DMS114 treated with DMSO at 0.1 percent for 48 hours (cell line): Measurements from ENCODE around the gene POT1.

Experiments
- DNase-seq: peaks from one replicate; lab custom pipeline; 2025; ENCODE audit not compliant: unreplicated experiment; lab: John Stamatoyannopoulos, UW

The POT1 gene

DNA sequence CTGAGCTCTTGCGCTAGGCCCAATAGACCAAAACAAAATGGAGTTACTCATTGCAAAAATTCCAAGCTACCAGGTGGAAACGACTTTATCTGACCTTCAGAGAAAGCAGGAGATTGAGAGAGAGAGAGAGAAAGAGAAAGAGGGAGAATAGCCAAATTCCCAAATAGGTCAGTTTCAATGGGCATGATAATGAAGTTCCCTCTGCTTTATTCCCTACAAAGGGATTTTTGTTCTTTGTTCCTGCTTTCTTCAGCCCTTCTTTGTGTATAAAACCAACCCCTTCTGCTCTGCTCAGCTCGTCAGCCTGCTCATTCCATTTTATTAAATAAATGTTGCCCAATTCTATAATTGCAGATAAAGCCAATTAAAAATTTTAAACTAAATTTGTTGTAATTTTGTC lies 119.0 kb downstream of the POT1 start:
- no peak for DNase-seq

DNA sequence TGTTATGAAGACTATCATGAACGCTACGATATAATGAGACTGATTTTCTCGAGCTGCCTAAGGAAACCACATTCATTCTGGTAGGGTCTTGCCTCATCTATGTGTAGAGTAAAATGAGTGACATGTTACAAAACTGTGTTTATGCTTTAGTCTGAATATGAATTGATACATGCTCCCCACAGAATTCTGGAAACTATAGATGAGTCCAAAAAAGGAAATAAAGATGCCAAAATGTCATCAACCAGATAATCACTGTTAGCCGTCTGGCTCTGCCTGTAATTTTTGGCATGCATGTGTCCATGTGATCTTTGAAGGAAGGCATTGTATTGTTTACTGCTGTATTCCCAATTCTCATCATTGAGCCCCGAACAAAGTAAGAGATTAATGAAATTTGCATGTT lies 121.4 kb downstream of the POT1 start:
- no peak for DNase-seq

DNA sequence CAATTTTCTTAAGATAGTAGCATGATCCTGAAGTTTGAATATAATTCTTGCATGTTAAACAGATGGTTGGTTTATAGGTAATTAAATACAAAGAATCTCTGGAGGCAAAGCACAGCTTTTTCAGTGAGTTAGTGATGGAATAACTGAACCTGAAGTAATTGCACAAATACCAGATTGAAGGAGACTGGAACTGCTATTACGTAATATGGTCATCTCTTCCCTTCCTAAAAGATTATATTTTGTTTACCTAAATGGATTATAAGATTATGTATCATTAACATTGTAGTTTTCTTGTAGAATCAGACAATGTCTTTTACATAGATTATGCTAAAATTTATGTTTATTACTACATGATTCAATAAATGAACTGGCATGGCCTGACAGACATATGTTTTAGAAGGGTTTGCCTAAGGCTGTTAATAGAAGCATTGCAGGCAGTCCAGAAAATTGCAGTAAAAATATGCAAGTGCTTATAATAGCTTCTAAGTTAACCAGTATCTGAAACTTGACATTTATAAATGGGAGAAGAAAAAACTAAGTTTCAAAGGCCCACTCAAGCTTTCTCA lies 128.2 kb downstream of the POT1 start:
- no peak for DNase-seq

DNA sequence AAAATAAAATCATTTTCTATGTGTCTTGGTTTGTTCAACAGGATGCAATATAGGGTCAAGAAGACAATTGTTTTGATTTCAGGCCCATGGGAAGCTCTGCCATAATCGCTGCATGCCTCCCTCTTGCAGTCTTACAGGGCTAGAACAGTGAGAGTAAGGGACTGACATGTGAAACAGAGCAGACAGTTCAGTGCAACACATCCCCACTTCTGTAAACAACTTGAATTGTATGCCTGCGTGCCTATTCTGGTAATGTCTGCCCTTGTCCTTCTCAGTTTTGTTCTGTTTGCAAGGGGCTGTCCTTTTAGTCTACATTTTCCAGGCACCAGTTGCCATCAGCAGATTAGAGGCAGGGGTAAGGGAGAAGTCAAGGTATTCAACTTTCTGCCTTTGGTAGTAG lies 129.2 kb downstream of the POT1 start:
- DNase-seq: no peak

DNA sequence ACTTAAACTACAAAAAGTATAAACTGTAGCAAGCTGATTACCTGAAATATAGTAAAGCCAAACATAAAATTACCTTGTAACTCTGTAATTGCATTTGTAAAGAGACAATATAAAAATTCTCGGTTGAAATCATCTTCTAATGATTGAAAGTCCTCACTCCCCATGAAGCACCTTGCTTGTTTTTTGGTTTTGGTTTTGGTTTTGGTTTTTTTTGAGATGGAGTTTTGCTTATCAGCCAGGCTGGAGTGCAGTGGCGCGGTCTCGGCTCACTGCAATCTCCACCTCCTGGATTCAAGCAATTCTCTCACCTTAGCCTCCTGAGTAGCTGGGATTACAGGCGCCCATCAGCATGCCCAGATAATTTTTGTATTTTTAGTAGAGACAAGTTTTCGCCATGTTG lies 130.2 kb downstream of the POT1 start:
- no peak for DNase-seq

DNA sequence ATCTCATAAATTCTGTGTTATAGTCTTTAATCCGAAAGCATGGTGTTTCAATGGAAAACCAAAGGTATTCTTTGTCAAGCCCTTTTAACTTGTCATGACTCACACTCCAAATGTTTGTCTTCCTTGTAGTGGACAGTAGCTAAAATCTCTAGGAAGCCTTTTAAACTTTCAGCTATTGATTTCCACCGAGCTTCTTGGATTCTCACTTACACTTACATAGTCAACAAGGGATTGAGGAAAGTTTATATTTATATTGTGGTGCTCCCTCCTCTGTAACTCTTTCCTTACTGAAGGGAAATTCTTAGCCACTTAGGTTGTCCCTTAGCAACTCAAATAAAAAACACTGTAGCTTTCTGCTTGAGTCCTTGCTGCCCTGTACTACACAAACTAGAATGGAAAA lies 132.9 kb downstream of the POT1 start:
- no peak for DNase-seq

DNA sequence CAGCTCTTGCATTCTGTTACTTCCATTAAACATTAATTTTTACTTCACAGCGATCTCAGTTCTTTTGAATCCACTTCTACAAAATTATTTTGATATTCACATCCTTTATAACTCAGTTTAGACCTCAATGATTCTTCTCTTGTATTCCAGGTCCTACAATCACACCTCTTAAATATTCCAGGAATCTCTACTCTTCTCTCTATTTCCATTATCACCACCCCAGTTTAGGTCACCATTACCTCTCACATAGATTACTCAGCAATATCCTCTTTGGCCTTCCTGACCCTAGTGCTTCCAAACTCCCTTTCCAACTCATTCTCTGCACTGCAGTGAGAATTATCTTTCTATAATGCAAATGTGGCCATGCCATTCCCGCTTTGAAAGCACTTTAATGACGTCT lies 136.9 kb downstream of the POT1 start:
- no peak for DNase-seq

DNA sequence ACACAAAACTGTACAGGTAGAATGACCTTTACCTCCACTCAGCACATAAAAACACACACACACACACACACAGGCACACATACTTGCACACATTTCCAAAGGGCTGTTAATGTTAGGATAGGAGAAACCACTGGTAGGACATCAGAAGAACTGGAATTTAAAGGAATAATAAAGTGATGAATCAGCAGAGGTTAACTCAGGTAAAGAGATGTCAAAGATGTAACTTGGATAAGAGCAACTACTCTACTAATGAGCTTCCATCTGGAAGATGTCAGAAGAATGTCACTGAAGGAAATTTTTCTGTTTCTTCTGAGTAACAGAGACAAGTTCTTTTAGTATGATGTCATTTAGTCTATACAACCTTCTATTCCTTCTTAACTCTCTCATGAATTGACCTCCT lies 137.6 kb downstream of the POT1 start:
- DNase-seq: no peak

DNA sequence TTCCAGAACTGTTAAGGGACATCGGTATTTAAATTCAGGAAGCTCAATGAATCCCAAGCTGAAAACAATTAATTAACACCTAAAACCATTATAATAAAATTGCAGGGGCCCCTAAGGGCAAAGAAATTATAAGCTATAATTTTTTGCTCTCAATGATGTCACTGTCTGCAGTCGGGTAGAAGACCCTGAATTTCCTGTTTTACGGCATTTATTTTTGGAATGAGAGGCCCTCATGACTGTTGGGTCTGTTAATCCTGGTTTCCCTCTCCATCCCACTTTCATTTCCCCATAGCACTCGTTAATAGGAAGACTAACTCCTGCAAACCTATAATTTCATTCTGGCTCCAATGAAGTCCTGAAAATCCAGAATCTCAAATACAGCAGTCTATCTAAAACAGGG lies 138.2 kb downstream of the POT1 start:
- DNase-seq: no peak

DNA sequence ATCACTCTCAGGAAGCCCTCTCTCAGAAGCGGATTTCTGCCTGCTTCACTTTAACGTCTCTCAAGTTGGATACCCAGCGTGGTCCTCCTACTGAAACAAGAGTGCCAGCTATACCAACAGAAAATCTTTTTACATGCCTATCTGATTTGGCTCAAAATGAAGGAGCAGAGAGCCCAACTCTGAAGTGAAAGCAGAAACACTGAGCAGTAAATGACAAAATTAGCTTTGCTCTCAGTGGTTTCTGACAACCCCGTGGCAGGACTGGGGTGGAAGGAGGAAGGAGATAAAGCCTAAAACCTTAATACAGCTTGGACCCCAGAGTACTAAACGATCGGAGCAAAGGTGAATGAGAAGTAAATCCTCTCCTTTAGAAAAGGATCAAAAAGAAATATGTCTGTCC lies 139.0 kb downstream of the POT1 start:
- no peak for DNase-seq

DNA sequence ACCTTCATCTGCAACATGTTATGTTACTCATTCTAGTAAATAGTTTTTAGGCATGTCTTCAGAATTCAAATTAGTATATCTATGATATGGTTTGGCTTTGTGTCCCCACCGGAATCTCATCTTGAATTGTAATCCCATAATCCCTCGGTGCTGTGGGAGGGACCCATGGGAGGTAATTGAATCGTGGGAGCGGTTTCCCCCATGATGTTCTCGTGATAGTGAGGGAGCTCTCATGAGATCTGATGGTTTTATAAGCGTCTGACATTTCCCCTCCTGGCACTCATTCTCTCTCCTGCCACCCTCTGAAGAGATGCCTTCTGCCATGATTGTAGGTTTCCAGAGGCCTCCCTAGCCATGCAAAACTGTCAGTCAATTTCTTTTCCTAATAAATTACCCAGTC lies 143.6 kb downstream of the POT1 start:
- DNase-seq: no peak

DNA sequence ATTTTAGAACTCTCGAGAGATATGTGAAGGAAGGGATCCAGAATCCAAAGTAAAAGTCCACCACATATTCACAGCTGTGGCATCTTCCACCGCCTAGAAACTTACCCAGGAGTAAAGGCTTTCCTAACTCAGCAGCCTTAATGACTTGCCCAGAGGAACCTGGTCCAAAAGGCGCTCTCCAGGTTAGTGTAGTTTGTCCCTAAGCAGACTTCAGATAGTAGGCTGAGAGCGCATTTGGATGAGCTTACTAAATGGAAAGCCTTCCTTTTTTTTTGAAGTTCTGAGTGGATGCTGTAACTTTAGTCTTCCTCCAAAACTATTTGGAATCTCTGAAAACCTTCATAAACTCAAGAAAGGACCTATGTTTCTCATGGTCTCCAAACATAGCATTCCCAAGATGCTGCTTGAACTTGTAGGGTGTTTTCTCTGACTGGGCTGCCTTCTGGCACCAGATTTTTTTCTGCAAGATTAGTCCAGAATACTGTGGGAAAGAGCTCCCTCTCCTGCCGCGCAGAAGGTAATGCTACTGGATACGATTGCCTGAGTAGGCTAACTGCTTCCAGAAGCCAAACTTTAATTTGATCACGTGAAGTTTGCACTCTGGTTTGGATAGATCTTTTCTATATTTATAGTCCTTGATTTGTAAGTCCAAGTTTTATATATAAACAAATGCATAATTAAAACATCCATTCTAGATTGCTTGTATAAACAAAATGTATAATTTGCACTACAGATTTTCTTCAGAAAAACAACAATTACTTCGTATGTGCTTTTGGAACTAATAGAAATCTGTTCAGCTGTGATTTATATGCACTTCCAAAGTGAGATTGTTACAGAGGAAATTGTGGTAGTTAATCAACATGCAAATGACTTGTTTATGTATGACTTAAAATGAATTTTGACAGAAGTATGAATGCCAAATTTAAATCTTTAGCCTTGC lies 144.5 kb downstream of the POT1 start:
- DNase-seq: peak; percentile 64

DNA sequence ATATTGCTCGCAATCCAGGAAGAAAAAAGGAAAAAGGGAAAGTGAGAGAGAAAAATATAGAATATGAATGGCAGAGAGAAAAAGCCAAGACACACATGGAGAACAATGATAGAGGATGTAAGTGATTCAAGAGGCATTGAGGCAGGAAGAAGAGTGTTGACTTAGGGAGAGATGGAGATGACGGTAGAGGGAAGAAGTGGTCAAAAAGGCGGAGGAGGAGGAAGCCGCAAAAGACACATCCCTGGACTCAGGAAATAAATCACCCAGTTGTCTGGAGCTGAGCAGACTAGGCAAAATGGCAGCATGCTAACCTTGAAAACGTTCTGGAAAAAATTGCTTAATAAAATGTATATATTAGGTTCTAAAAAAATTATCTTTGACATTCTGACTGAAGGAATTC lies 146.4 kb downstream of the POT1 start:
- DNase-seq: no peak

DNA sequence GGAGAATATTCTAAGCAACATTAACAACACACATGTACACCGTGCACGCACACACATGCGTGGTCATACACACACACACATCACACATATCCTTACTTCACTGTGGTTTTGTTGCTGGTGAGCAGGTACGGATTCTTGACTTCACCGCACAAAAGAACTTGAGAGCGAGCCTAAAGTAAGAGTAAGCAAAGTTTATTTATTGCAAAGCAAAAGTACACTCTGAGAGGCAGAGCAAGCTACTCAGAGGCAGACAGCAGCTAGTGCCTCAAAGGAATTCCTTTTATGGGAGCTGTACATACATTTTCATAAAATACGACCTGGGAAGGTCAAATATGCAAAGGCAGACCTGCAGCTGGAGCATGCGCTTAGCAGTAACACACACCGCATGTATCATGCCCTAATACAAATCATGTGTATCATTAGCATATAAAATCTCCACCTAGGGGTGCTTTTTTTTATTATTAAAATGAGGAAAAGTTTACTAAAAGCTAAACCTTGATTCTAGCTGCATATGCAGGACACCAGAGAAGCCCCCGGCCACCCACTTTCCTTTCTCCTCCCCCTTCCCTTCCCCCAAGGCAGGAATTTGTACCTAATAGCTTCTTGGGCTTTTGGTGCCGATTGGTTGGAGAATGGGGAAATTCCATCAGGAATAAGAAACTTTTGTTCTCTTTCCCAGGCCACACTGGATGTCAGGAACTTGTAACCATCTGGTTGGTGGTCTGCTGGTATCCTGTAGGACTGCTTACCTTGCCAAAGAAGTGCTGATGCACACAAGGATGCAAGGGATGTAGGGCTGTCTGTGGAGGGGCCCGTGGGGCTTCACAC lies 147.5 kb downstream of the POT1 start:
- DNase-seq: no peak

DNA sequence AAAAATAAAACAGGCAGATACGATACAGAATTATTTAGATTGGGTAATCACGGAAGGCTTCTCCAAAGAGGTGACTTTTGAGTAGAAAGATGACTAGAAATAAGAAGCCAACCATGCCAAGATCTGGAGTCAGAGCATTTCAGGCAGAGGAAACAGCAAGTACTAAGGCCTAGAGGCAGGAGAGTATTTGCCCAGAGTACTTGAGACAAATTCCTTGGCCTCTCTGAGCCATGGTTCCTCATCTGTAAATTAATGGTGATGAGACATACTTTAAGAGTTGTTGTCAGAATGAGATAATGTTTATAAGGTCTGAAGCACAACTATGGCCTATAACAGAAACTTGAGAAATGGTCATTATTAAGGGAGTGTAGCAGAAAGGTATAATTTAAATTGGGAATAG lies 148.2 kb downstream of the POT1 start:
- DNase-seq: no peak

DNA sequence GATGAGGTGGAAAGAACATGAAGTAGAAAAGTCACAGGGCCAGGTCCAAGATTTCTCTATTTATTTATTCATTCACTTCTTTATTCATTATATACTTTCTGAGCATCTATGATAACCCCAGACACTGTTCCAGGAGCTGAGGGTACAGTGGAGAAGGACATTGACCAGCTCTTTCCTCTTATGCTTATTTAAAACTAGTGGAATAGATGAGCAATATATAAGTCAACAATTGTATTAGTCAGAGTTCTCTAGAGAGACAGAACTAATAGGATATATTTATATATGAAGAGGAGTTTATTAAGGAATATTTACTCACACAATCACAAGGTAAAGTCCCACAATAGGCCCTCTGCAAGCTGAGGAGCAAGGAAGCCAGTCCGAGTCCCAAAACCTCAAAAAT lies 149.0 kb downstream of the POT1 start:
- no peak for DNase-seq

DNA sequence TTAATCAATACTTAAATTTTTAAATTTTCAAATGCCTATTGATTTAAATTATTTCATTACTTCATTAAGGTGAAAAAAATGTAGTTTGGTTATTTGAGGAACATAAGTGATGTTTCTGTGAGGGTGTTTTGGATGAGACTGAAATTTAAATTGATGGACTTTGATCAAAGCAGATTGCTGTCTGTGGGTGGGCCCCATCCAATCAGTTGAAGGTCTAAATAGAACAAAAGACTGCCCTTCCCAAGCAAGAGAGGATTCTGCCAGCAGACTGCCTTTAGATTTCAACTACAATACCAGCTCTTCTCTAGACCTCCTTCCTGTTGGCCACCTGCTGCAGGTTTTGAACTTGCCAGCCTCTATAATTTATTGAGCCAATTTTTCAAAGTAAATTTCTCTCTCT lies 149.6 kb downstream of the POT1 start:
- DNase-seq: no peak

DNA sequence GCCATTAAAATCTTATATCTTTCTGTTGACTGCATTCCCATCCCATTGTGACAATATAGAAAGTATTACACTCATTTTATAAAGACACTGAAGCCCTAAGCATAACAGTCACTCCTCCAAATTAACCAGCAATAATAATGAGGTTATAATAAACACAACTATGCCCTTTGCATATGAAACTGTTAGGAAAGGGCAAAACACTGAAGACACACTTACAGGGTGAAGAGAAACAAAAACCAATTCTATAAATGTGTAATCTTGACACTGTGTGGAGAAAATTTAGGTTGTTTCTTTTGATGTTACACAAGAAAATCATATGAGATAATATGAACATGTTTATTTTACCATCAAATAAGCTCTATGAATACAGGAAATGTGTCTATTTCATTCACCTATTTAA lies 150.0 kb downstream of the POT1 start:
- no peak for DNase-seq

DNA sequence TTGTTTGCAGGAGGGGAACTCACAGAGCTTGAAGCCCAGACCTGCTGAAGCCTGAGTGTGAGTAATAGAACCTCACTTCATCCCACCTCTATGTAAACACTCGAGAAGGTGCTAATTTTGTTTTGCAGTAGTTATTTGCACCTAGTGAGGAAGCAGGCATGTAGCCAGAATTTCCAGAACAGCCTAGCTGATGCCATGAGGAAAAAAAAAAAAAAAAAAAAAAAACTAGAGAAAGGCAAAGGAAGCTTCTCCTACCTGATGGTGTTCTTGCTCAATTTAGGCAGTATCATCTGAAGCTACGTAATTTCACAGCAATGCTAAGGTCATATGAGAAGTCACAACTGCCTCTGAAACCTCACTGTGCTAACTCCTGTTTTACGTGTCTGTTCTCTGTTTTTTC lies 150.4 kb downstream of the POT1 start:
- no peak for DNase-seq

DNA sequence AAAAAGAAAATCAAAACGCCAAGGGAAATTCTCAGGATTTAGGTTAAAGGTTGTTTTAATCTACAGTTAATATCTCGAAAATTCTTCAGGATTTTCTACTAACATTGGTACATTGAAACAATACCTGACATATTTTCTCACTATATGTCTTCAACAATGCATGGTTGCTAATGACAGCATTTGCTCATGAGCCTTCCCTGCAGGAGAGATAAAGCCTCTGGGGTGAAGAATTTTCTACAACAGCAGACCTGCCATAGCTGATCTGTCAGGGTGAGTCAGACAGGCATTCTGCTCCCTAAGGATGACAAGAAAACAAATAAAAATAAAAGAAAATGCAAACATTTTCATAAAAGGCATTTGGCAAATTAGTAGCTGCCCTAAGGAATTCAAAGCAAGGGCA lies 152.4 kb downstream of the POT1 start:
- DNase-seq: no peak

DNA sequence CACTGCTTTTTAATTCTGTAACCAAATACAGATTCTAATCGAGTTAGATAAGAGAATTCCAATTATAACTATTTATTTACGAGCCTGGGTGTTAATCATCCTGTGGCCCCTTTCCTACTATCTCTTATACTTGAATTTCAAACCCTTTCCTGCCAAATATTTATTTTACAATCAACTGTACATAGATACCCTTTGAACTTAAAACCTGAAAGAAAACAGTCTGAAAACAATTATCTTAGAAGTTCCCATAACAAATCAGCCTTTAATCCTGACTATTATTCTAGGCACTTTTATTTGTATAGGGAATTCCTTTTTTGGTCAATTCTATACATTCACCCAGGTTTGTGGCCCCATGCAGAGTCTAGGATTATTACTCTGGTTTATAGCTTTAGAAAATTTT lies 153.5 kb downstream of the POT1 start:
- no peak for DNase-seq

DNA sequence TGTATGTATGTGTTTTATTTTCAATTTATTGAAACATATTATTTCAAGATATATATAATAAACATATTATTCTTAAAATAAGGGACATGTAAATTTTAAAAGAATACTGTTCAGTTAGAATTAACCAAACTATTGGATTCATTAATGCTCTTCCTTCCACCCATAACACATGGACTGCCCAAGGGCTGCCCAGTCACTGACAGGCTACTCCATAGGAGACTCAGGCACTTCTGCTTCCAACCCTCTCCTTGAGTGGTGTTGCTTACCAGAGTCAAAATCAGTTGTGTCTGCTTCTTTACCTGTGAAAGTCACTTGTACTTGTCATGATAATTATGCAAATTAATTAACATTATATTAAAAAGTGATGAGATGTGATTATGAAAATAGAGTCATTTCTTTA lies 154.2 kb downstream of the POT1 start:
- DNase-seq: no peak
